HCT116 (cell line): ENCODE results near the gene PELI1. TPM values are rescaled to one million over a fixed set of nuclear protein-coding genes. Genes with fewer than 3 reads are reported as not detected.

ENCODE experiments used
- ATAC-seq: fragments of 200-7000 bp; cut with Tn5 transposase; 2 replicates; pipeline ENCODE4 v1.9.1; 2020; ENCODE audit warnings: mild to moderate bottlenecking, moderate library complexity
- BruUV-seq: library from RNA; stranded (reverse); fragments of 400-500 nt; replicated peaks from 2 replicates; lab custom pipeline; 2021; lab: Mats Ljungman, UMichigan
- CTCF ChIA-PET: fragments of 300-600 bp; sonication (Branson Sonifier 250); formaldehyde crosslinking; loops from one replicate; lab custom pipeline; 2021; ENCODE audit warnings: antibody characterized with exemption; lab: Charles Lee
- POLR2A ChIA-PET: fragments of 300-600, 350-600 bp; sonication (Branson Sonifier 250); formaldehyde crosslinking; loops from one replicate; lab custom pipeline; 2021; ENCODE audit warnings: antibody characterized with exemption; lab: Charles Lee
- RAD21 ChIA-PET, 2 experiments: fragments of 300-600 bp; sonication (Branson Sonifier 250); formaldehyde crosslinking; loops; one replicate each; lab custom pipeline; 2023; ENCODE audit warnings: low total read pairs in 2 of 2; ENCODE audit not compliant: uncharacterized antibody in 2 of 2, unreplicated experiment in 2 of 2, low non-redundant PET in 1 of 2; lab: Charles Lee
- DNase-seq: peaks from one replicate; pipeline ENCODE4 v3.0.0-alpha.2; 2010; ENCODE audit warnings: low read depth, low spot score
- H2AFZ ChIP-seq: fragments of 200-600 bp; shearing (Covaris generic), sonication (generic); 2 replicates; pipeline ENCODE4 v1.6.1; 2017; ENCODE audit warnings: low read depth, mixed run types, mixed read lengths, antibody characterized with exemption, low read length; ENCODE audit not compliant: poor library complexity, severe bottlenecking
- H3K27ac ChIP-seq: 2 replicates; pipeline ENCODE4 v1.5.1; 2012; ENCODE audit warnings: low read depth, low read length
- H3K27me3 ChIP-seq: fragments of 200-600 bp; sonication (generic); 2 replicates; pipeline ENCODE4 v1.6.1; 2016; ENCODE audit warnings: mixed run types, low read length, mixed read lengths; ENCODE audit not compliant: insufficient read depth
- H3K36me3 ChIP-seq, 2 experiments: fragments of 200-500 bp in 1 of 2; fragments of 200-600 bp in 1 of 2; sonication (Bioruptor generic) in 1 of 2; sonication (generic) in 1 of 2; 2 replicates each; pipeline versions ENCODE4 v1.5.1 to v1.6.1; 2014 to 2016; ENCODE audit warnings: low read length in 2 of 2, inconsistent platforms in 1 of 2, mixed read lengths in 1 of 2, mixed run types in 1 of 2; ENCODE audit not compliant: insufficient read depth in 2 of 2, control insufficient read depth in 1 of 2
- H3K4me1 ChIP-seq, 2 experiments: fragments of 200-600 bp in 1 of 2; sonication (generic) in 1 of 2; 2 replicates each; pipeline versions ENCODE4 v1.5.1 to v1.6.1; 2012 to 2017; ENCODE audit warnings: low read length in 2 of 2, inconsistent platforms in 1 of 2, mild to moderate bottlenecking in 1 of 2, mixed read lengths in 1 of 2, mixed run types in 1 of 2, moderate library complexity in 1 of 2; ENCODE audit not compliant: insufficient read depth in 2 of 2, control insufficient read depth in 1 of 2
- H3K4me2 ChIP-seq: fragments of 200-600 bp; sonication (generic); 2 replicates; pipeline ENCODE4 v1.6.1; 2017; ENCODE audit warnings: mixed run types, low read length, mixed read lengths
- H3K4me3 ChIP-seq, 2 experiments: fragments of 200-600 bp in 1 of 2; sonication (generic) in 1 of 2; replicated peaks in 1 of 2; 2 replicates each; pipeline ENCODE4 v1.5.1; 2011 to 2016; ENCODE audit warnings: low read length in 2 of 2, control low read depth in 1 of 2, low read depth in 1 of 2, mild to moderate bottlenecking in 1 of 2, mixed read lengths in 1 of 2, mixed run types in 1 of 2
- H3K79me2 ChIP-seq: fragments of 200-600 bp; sonication (generic); 2 replicates; pipeline ENCODE4 v1.6.1; 2017; ENCODE audit warnings: mild to moderate bottlenecking, mixed run types, low read length, moderate library complexity, mixed read lengths; ENCODE audit not compliant: insufficient read depth
- H3K9ac ChIP-seq: fragments of 200-600 bp; sonication (generic); 2 replicates; pipeline ENCODE4 v1.6.1; 2016; ENCODE audit warnings: low read length, mixed read lengths
- H3K9me2 ChIP-seq: fragments of 200-600 bp; sonication (generic), shearing (Covaris generic); 2 replicates; pipeline ENCODE4 v1.6.1; 2017; ENCODE audit warnings: mixed run types, mild to moderate bottlenecking, moderate library complexity; ENCODE audit not compliant: insufficient read depth
- H3K9me3 ChIP-seq, 2 experiments: fragments of 200-500 bp in 1 of 2; fragments of 200-600 bp in 1 of 2; sonication (Bioruptor generic) in 1 of 2; sonication (generic) in 1 of 2; 2 replicates each; pipeline ENCODE4 v1.6.1; 2014 to 2017; ENCODE audit warnings: low read length in 2 of 2, mixed read lengths in 2 of 2, inconsistent platforms in 1 of 2, low read depth in 1 of 2, mild to moderate bottlenecking in 1 of 2, mixed run types in 1 of 2, moderate library complexity in 1 of 2; ENCODE audit not compliant: control insufficient read depth in 1 of 2, insufficient read depth in 1 of 2
- H4K20me1 ChIP-seq: fragments of 200-600 bp; sonication (generic), shearing (Covaris generic); 2 replicates; pipeline ENCODE4 v1.6.1; 2017; ENCODE audit warnings: mixed run types, mild to moderate bottlenecking, moderate library complexity; ENCODE audit not compliant: insufficient read depth
- CBX3 ChIP-seq: IDR thresholded peaks from 2 replicates; pipeline ENCODE4 v1.6.1; 2012; ENCODE audit warnings: low read depth
- CEBPB ChIP-seq: IDR thresholded peaks from 2 replicates; pipeline ENCODE4 v1.6.1; 2012; ENCODE audit warnings: low read depth
- EGR1 ChIP-seq: IDR thresholded peaks from 2 replicates; pipeline ENCODE4 v1.6.1; 2012; ENCODE audit warnings: low read depth
- ELF1 ChIP-seq: IDR thresholded peaks from 2 replicates; pipeline ENCODE4 v1.6.1; 2012; ENCODE audit warnings: low read depth, borderline replicate concordance
- EZH2 ChIP-seq: fragments of 200-600 bp; sonication (generic); IDR thresholded peaks from 2 replicates; pipeline ENCODE4 v1.6.1; 2017; ENCODE audit warnings: antibody characterized with exemption, mixed run types
- EZH2phosphoT487 ChIP-seq: fragments of 200-600 bp; IDR thresholded peaks from 2 replicates; pipeline ENCODE4 v1.6.1; 2018; ENCODE audit warnings: antibody characterized with exemption, borderline replicate concordance
- FOSL1 ChIP-seq: IDR thresholded peaks from 2 replicates; pipeline ENCODE4 v1.6.1; 2012; ENCODE audit warnings: low read depth
- JUND ChIP-seq: IDR thresholded peaks from 2 replicates; pipeline ENCODE4 v1.6.1; 2012
- POLR2A ChIP-seq: IDR thresholded peaks from 2 replicates; pipeline ENCODE4 v1.7.0; 2011; ENCODE audit warnings: borderline replicate concordance; ENCODE audit not compliant: insufficient read depth, insufficient read length; ENCODE audit errors: extremely low read depth
- POLR2AphosphoS5 ChIP-seq: IDR thresholded peaks from 2 replicates; pipeline ENCODE4 v1.6.1; 2011; ENCODE audit warnings: mild to moderate bottlenecking, low read depth, low read length, moderate library complexity
- RAD21 ChIP-seq: IDR thresholded peaks from 2 replicates; pipeline ENCODE4 v1.6.1; 2012; ENCODE audit warnings: low read depth, mild to moderate bottlenecking
- SIN3A ChIP-seq: IDR thresholded peaks from 2 replicates; pipeline ENCODE4 v1.6.1; 2012; ENCODE audit warnings: low read depth
- SRF ChIP-seq: IDR thresholded peaks from 2 replicates; pipeline ENCODE4 v1.6.1; 2012; ENCODE audit warnings: low read depth
- TCF7L2 ChIP-seq: IDR thresholded peaks from 2 replicates; pipeline ENCODE4 v1.7.0; 2011; ENCODE audit warnings: borderline replicate concordance, inconsistent platforms; ENCODE audit not compliant: insufficient read depth, insufficient read length; ENCODE audit errors: extremely low read depth
- ZFX ChIP-seq: fragments of 450-650 bp; IDR thresholded peaks from 2 replicates; pipeline ENCODE4 v1.6.1; 2017
- ZNF274 ChIP-seq: fragments of 200-500 bp; sonication (Bioruptor generic); IDR thresholded peaks from 2 replicates; pipeline ENCODE4 v1.6.1; 2014; ENCODE audit warnings: mild to moderate bottlenecking, low read depth, low read length, inconsistent platforms
- intact Hi-C: fragments of 100-400 bp; cut with micrococcal nuclease; formaldehyde crosslinking; loops from 2 replicates; pipeline ENCODE4 v1.10.0; 2022
- total RNA-seq: library from RNA; stranded (reverse); gene quantifications from one replicate; pipeline ENCODE4 v1.2.1, GENCODE V29; 2021; ENCODE audit not compliant: unreplicated experiment
- TF ChIP-seq, protein P1 (sequence below): IDR thresholded peaks from 2 replicates; pipeline ENCODE4 v1.6.1; 2012
- TF ChIP-seq, protein P2 (sequence below): IDR thresholded peaks from 2 replicates; pipeline ENCODE4 v1.6.1; 2011; ENCODE audit warnings: mild to moderate bottlenecking, low read length, moderate library complexity; ENCODE audit not compliant: insufficient replicate concordance; ENCODE audit errors: extremely low read depth
- TF ChIP-seq, protein P3 (sequence below): IDR thresholded peaks from 2 replicates; pipeline ENCODE4 v1.6.1; 2012
- TF ChIP-seq, protein P4 (sequence below), 3 experiments: fragments of 200-600 bp in 1 of 3; sonication (generic) in 1 of 3; IDR thresholded peaks in 2 of 3; conservative IDR thresholded peaks in 1 of 3; 2 replicates each; pipeline ENCODE4 v1.5.1; 2012 to 2017; ENCODE audit warnings: low read depth in 2 of 3, low read length in 2 of 3, antibody characterized with exemption in 1 of 3, borderline replicate concordance in 1 of 3, control low read depth in 1 of 3, mild to moderate bottlenecking in 1 of 3, mixed read lengths in 1 of 3, mixed run types in 1 of 3, moderate library complexity in 1 of 3; ENCODE audit not compliant: insufficient read depth in 1 of 3

Gene PELI1
- total RNA-seq, 1 experiment from 2014 or later, result 7.9 TPM

DNA sequence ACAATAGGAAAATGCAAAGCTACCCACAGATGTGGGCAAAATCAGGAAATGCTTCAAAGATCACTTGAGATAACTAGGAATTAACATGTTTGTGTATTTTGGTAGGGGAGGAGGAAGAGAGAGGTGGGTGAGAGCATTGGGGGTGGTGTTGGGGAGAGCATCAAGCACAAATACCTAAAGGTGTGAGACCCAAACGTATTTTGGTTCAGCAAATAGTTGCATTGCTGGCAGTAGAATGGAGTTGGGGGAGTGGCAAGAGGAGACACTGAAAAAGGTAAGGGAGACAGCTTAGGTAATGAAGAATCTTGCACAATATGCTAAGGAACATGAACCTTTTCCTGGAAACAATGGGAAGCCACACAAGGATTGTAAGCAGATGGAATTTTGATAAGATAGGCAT is 1.5 kb upstream of the PELI1 start:
- no peaks in the 10 kb centered on the region for H4K20me1 ChIP-seq
- no peaks in the 10 kb centered on the region for H3K9me3 ChIP-seq
- H3K9ac ChIP-seq, result no peak overlapping the region
- H3K79me2 ChIP-seq, result 0 out of 2 replicates have a peak, but pooled peaks cover 3% of the 10 kb centered on the region
- H3K4me1 ChIP-seq, result peaks cover 0 to 14% of the 10 kb centered on the region in 2 experiments
- ChIA-PET POLR2A (no interaction called here), CTCF (no interaction called here), RAD21 (no interaction called here)
- H3K27me3 ChIP-seq, result no peaks in the 10 kb centered on the region
- TF ChIP-seq, protein P1, sequence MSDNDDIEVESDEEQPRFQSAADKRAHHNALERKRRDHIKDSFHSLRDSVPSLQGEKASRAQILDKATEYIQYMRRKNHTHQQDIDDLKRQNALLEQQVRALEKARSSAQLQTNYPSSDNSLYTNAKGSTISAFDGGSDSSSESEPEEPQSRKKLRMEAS, result no peak
- no peak for TF ChIP-seq SRF
- no peak for TF ChIP-seq FOSL1
- TF ChIP-seq CBX3, result no peak
- no peak for TF ChIP-seq POLR2AphosphoS5
- no peak for TF ChIP-seq ZNF274
- no peak for TF ChIP-seq ZFX
- no peak for TF ChIP-seq POLR2A
- no peak for TF ChIP-seq EGR1
- TF ChIP-seq EZH2phosphoT487, result no peak
- TF ChIP-seq, protein P2, sequence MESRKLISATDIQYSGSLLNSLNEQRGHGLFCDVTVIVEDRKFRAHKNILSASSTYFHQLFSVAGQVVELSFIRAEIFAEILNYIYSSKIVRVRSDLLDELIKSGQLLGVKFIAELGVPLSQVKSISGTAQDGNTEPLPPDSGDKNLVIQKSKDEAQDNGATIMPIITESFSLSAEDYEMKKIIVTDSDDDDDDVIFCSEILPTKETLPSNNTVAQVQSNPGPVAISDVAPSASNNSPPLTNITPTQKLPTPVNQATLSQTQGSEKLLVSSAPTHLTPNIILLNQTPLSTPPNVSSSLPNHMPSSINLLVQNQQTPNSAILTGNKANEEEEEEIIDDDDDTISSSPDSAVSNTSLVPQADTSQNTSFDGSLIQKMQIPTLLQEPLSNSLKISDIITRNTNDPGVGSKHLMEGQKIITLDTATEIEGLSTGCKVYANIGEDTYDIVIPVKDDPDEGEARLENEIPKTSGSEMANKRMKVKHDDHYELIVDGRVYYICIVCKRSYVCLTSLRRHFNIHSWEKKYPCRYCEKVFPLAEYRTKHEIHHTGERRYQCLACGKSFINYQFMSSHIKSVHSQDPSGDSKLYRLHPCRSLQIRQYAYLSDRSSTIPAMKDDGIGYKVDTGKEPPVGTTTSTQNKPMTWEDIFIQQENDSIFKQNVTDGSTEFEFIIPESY, result no peak
- no peak for TF ChIP-seq ELF1
- TF ChIP-seq EZH2, result no peak
- no peak for TF ChIP-seq SIN3A
- no peak for TF ChIP-seq CEBPB
- TF ChIP-seq RAD21, result no peak
- TF ChIP-seq, protein P3, sequence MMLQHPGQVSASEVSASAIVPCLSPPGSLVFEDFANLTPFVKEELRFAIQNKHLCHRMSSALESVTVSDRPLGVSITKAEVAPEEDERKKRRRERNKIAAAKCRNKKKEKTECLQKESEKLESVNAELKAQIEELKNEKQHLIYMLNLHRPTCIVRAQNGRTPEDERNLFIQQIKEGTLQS, result no peak
- TF ChIP-seq, protein P4, sequence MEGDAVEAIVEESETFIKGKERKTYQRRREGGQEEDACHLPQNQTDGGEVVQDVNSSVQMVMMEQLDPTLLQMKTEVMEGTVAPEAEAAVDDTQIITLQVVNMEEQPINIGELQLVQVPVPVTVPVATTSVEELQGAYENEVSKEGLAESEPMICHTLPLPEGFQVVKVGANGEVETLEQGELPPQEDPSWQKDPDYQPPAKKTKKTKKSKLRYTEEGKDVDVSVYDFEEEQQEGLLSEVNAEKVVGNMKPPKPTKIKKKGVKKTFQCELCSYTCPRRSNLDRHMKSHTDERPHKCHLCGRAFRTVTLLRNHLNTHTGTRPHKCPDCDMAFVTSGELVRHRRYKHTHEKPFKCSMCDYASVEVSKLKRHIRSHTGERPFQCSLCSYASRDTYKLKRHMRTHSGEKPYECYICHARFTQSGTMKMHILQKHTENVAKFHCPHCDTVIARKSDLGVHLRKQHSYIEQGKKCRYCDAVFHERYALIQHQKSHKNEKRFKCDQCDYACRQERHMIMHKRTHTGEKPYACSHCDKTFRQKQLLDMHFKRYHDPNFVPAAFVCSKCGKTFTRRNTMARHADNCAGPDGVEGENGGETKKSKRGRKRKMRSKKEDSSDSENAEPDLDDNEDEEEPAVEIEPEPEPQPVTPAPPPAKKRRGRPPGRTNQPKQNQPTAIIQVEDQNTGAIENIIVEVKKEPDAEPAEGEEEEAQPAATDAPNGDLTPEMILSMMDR (IDR thresholded peaks at IDR 0.05 in 2 of 3, conservative IDR thresholded peaks at IDR 0.05 in 1 of 3; ENCODE audit: borderline replicate concordance in 1 of 3, insufficient read depth in 1 of 3, low read depth in 2 of 3, low read length in 2 of 3), result no peak
- TF ChIP-seq JUND, result no peak
- no peak for TF ChIP-seq TCF7L2
- H3K9me2 ChIP-seq, result no peaks in the 10 kb centered on the region
- H2AFZ ChIP-seq, result no peak overlapping the region
- H3K36me3 ChIP-seq, result no peaks in the 10 kb centered on the region
- no peak for DNase-seq
- no peak overlapping the region for H3K4me2 ChIP-seq
- no peak overlapping the region for H3K4me3 ChIP-seq
- no TSS peak for BruUV-seq
- intact Hi-C loops, result no loop called here
- ATAC-seq, result no peak
- H3K27ac ChIP-seq, result no peak overlapping the region
